Islet of Langerhans (tissue), 1 donor: ENCODE data around the gene PAM16.

Source experiments
- FAIRE-seq: peaks from one replicate; lab custom pipeline; 2011; peaks lifted over from hg19 to GRCh38; lab: Jason Lieb, UNC

PAM16 gene

DNA sequence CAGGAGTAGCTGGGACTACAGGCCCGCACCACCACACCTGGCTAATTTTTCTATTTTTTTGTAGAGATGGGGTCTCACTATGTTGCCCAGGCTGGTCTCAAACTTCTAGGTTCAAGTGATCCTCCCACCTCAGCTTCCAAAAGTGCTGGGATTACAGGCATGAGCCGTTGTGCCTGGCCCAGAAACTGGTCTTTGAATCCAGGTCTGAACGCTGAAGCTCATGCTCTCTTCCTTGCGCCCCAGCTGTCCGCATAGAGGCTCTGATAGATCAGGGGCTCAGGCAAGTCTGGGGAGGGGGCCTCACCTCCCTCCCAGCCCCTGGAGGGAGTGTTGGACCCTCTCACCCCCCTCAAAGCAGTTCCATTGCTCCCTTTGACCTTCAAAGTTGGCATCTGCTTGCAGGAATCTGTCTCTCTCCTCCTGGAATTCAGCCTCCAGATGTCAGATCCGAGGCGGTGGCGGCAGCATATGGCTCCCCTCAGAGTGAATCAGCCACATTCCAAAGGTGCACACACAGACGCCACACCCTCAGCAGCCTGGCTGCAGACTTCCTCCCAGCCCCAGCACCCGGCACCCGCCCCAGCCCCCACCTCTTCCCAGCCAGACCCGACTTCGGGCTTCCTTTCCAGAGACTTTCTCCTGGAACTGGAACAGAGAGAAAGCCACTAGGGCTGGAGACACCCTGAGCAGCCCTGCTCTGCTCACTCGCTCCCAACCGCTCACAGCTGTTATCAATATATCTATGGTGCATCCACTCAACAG lies 52.2 kb downstream of the PAM16 start:
- FAIRE-seq, result no peak

DNA sequence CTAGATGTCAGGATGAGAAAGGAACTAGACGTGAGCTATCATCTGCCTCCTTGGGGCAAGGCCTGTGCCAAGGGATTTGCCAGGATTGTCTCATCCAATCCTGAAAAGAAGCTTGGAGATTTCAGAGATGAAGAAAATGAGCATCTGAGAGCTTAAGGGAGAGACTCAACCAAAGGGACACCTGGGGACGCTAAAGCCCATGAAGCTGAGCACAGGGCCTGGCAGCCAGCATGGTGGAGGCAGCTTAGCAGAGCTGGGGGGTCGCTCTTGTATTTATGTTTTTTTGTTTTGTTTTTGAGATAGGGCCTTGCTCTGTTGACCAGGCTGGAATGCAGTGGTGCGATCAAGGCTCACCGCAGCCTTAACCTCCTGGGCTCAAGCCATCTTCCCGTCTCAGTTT lies 53.6 kb downstream of the PAM16 start:
- FAIRE-seq, result no peak

DNA sequence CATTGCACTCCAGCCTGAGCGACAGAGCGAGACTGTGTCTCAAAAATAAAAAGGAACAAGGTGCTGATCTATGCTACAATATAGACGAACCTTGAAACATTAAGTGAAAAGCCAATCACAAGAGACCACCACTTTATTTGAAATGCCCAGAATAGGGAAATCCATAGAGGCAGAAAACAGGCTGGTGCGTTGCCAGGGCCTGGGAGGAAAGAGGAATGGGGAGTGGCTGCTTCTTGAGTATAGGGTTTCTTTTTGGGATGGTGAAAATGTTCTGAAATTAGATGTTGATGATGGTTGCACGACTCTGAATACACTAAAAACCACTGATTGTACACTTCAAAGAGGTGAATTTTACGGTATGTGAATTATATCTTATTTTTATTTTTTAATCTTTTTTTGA lies 55.5 kb downstream of the PAM16 start:
- FAIRE-seq, result no peak

DNA sequence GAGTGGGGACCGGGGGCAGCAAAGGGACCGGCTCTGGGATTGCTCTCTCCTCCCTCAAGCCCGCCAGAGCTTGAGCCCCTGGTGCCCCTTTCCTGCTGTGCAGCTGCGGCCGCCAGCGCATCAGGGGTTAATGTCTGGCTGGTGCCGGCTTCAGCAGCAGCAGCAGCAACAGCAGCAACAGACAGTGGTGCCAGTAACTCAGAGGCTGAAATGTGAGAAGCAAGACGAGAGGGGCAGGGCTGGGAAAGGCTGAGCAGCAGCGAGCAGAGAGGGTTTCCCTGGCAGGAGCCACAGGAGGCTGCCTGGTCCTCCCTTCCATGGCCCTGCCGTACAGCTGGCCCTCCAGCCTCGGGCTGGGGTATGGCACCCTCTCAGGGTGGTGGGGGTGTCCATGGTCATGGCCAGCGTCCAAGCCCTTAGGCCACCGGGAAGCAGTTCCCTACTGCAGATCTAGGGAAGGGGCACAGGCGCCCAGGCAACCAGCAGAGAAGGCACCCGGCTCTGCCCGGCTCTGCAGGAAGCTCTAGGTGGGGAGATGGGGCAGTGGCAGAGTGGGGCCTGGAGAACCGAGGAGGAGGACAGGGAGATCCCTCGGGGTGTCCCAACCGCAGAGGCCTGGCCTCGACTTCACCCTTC lies 57.2 kb downstream of the PAM16 start:
- FAIRE-seq, result no peak

DNA sequence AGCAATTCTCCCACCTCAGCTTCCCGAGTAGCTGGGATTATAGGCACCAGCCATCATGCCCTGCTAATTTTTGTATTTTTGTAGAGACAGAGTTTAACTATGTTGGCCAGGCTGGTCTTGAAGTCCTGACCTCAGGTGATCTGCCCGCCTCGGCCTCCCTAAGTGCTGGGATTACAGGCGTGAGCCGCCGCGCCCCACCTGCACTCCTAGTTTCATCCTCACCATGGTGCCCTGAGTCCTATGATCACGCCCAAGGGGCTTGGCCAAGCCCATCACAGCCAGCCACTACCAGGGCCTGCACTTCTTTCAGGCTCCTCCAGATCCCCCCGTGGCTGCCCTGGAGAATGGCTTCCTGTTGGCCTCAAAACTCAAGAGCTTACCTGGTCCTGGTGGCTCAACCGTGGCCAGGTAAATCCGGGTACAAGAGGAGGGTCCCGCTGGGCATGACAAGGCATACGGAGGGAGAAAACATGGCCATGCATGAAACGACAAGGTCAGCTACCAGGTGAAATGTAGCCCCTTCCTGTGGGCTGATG lies 57.9 kb downstream of the PAM16 start:
- no peak for FAIRE-seq

DNA sequence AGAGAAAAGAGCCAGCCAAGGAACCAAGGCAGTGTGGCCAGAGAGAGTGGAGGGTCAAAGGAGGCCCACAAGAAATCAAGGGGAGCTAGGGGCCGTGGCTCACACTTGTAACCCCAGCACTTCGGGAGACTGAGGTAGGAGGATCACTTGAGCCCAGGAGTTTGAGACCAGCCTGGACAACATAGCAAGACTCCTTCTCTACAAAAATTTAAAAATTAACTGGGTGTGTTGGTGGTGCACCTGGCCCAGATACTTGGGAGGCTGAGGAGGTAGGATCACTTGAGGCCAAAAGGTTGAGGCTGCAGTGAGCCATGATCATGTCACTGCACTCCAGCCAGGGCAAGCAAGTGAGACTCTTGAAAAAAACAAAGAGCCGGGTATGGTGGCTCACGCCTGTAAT lies 59.4 kb downstream of the PAM16 start:
- no peak for FAIRE-seq
